Activated CD4-positive, alpha-beta T cell treated with anti-CD3 and anti-CD28 coated beads for 4 hours (primary cell): Measurements from ENCODE around the gene COLGALT1.
"Not testable (repeated sequence)": the region's sequence is repeated elsewhere in the genome, so short reads cannot be mapped to it uniquely, and the experiment has no call there.

Experiments
- DNase-seq, 2 donors: peaks; one replicate each; pipeline ENCODE4 v3.0.0-alpha.2; 2020

Gene COLGALT1

GRCh38 chr19:17562561-17562960 is 7.1 kb downstream of the COLGALT1 start:
- no peak for DNase-seq

GRCh38 chr19:17564781-17565180 is 9.3 kb downstream of the COLGALT1 start:
- no peak for DNase-seq

- no peak for DNase-seq
Observed at GRCh38 chr19:17565611-17566010, 10.2 kb downstream of the COLGALT1 start.

GRCh38 chr19:17567940-17568339 is 12.5 kb downstream of the COLGALT1 start:
- DNase-seq = no peak

- DNase-seq = not testable (repeated sequence)
Observed at GRCh38 chr19:17570291-17570690, 14.8 kb downstream of the COLGALT1 start.

GRCh38 chr19:17570791-17571190 is 15.3 kb downstream of the COLGALT1 start:
- DNase-seq = no peak

- no peak for DNase-seq
Observed at GRCh38 chr19:17572638-17573037, 17.2 kb downstream of the COLGALT1 start.

GRCh38 chr19:17575871-17576757 is 20.7 kb downstream of the COLGALT1 start:
- no peak for DNase-seq

- no peak for DNase-seq
Observed at GRCh38 chr19:17576758-17577456, 21.5 kb downstream of the COLGALT1 start.

GRCh38 chr19:17577457-17578097 is 22.1 kb downstream of the COLGALT1 start:
- DNase-seq = no peak

- no peak for DNase-seq
Observed at GRCh38 chr19:17579661-17580244, 24.3 kb downstream of the COLGALT1 start.

- DNase-seq = no peak
Observed at GRCh38 chr19:17580470-17581144, 25.2 kb downstream of the COLGALT1 start.

GRCh38 chr19:17581211-17581874 is 25.9 kb downstream of the COLGALT1 start:
- DNase-seq = no peak

- no peak for DNase-seq
Observed at GRCh38 chr19:17582613-17583012, 27.2 kb downstream of the COLGALT1 start.

GRCh38 chr19:17584132-17584531 is 28.7 kb downstream of the COLGALT1 start:
- DNase-seq = no peak

GRCh38 chr19:17585395-17585794 is 29.9 kb downstream of the COLGALT1 start:
- not testable (repeated sequence) for DNase-seq

GRCh38 chr19:17590866-17591265 is 35.4 kb downstream of the COLGALT1 start:
- DNase-seq = no peak

- not testable (repeated sequence) for DNase-seq
Observed at GRCh38 chr19:17594296-17594695, 38.8 kb downstream of the COLGALT1 start.

- not testable (repeated sequence) for DNase-seq
Observed at GRCh38 chr19:17598063-17598462, 42.6 kb downstream of the COLGALT1 start.

GRCh38 chr19:17598953-17599352 is 43.5 kb downstream of the COLGALT1 start:
- no peak for DNase-seq

- DNase-seq = no peak
Observed at GRCh38 chr19:17599780-17600179, 44.3 kb downstream of the COLGALT1 start.

- DNase-seq = no peak
Observed at GRCh38 chr19:17601683-17602082, 46.2 kb downstream of the COLGALT1 start.
